ENCODE data around the gene ADNP.

Gene ADNP

GRCh38 chr20:50932016-50932485 is 814 bp upstream of the ADNP start:
- no peak for DNase-seq

GRCh38 chr20:50930976-50931305 is 296 bp downstream of the ADNP start:
- DNase-seq, result peak; percentile 45

GRCh38 chr20:50930139-50930975 is 880 bp downstream of the ADNP start:
- no peak for DNase-seq

- peak; percentile 94 for DNase-seq
Measured at GRCh38 chr20:50929299-50930138, 1.7 kb downstream of the ADNP start.

GRCh38 chr20:50928469-50928868 is 2.8 kb downstream of the ADNP start:
- DNase-seq, result no peak

- peak; percentile 62 for DNase-seq
Measured at GRCh38 chr20:50926530-50926929, 4.7 kb downstream of the ADNP start.

- DNase-seq, result peak; percentile 53
Measured at GRCh38 chr20:50924261-50924920, 6.8 kb downstream of the ADNP start.

GRCh38 chr20:50921803-50922501 is 9.3 kb downstream of the ADNP start:
- no peak for DNase-seq

- no peak for DNase-seq
Measured at GRCh38 chr20:50920997-50921396, 10.2 kb downstream of the ADNP start.

GRCh38 chr20:50919567-50919966 is 11.7 kb downstream of the ADNP start:
- no peak for DNase-seq

GRCh38 chr20:50918403-50918802 is 12.8 kb downstream of the ADNP start:
- DNase-seq, result no peak

- DNase-seq, result no peak
Measured at GRCh38 chr20:50916934-50917333, 14.3 kb downstream of the ADNP start.

GRCh38 chr20:50916257-50916656 is 15.0 kb downstream of the ADNP start:
- DNase-seq, result no peak

- no peak for DNase-seq
Measured at GRCh38 chr20:50915424-50915823, 15.8 kb downstream of the ADNP start.

GRCh38 chr20:50913690-50914375 is 17.4 kb downstream of the ADNP start:
- no peak for DNase-seq

- DNase-seq, result no peak
Measured at GRCh38 chr20:50911716-50912115, 19.5 kb downstream of the ADNP start.

GRCh38 chr20:50911030-50911429 is 20.2 kb downstream of the ADNP start:
- DNase-seq, result no peak

- no peak for DNase-seq
Measured at GRCh38 chr20:50909413-50909812, 21.8 kb downstream of the ADNP start.

- no peak for DNase-seq
Measured at GRCh38 chr20:50904067-50904570, 27.1 kb downstream of the ADNP start.

GRCh38 chr20:50903353-50904051 is 27.7 kb downstream of the ADNP start:
- no peak for DNase-seq

GRCh38 chr20:50901301-50901700 is 29.9 kb downstream of the ADNP start:
- DNase-seq, result no peak

Measured in inflammatory macrophage treated with lipopolysaccharide for 4 hours (primary cell).